H1 (cell line): ENCODE data around the gene DENND10. TPM values are rescaled to one million over a fixed set of nuclear protein-coding genes. Genes with fewer than 3 reads are reported as not detected.

Experiments used
- E2F6 ChIP-seq: IDR thresholded peaks from 2 replicates; pipeline ENCODE4 v1.6.1; 2012; ENCODE audit warnings: inconsistent platforms
- EZH2 ChIP-seq: fragments of 200-600 bp; sonication (generic); IDR thresholded peaks from 2 replicates; pipeline ENCODE4 v1.7.1; 2012; ENCODE audit warnings: low read depth, mild to moderate bottlenecking, moderate library complexity, low read length, inconsistent platforms; ENCODE audit not compliant: severe bottlenecking
- GABPA ChIP-seq: IDR thresholded peaks from 2 replicates; pipeline ENCODE4 v1.6.1; 2011; ENCODE audit warnings: mild to moderate bottlenecking, low read length, moderate library complexity, borderline replicate concordance; ENCODE audit not compliant: insufficient read depth
- HDAC6 ChIP-seq: IDR thresholded peaks from one replicate; pipeline ENCODE4 v1.7.1; 2012; ENCODE audit warnings: low read depth, mild to moderate bottlenecking, inconsistent platforms, low read length, moderate library complexity
- KDM1A ChIP-seq: fragments of 200-600, 300-600 bp; sonication (generic); IDR thresholded peaks from 2 replicates; pipeline ENCODE4 v1.7.1; 2016; ENCODE audit warnings: mild to moderate bottlenecking, low read length, borderline replicate concordance
- RAD21 ChIP-seq, 2 experiments: IDR thresholded peaks in 1 of 2; conservative IDR thresholded peaks in 1 of 2; 2 replicates each; pipeline ENCODE4 v1.6.1; 2011; ENCODE audit warnings: low read depth in 2 of 2, low read length in 2 of 2, improper control_type of control experiment in 1 of 2, inconsistent platforms in 1 of 2, mild to moderate bottlenecking in 1 of 2, moderate library complexity in 1 of 2
- RXRA ChIP-seq: IDR thresholded peaks from 2 replicates; pipeline ENCODE4 v1.6.1; 2011; ENCODE audit warnings: low read depth, mild to moderate bottlenecking, low read length, moderate library complexity; ENCODE audit not compliant: insufficient read depth
- polyA plus RNA-seq, 7 experiments: library from polyadenylated mRNA; depleted of rRNA in 3 of 7; stranded (reverse) in 5 of 7; unstranded in 2 of 7; fragments of >200 nt in 5 of 7; fragments of 200-250 nt in 2 of 7; gene quantifications; 1 replicate in 5 of 7; 2 replicates in 1 of 7; 4 replicates in 1 of 7; pipeline versions ENCODE4 v1.2.1 to v1.2.3, GENCODE V29; 2011 to 2013; ENCODE audit warnings: missing spikeins in 2 of 7, mixed read lengths in 2 of 7
- total RNA-seq: library from RNA; stranded (reverse); fragmentation: NEBNext Ultra II Directional; extraction: Animal tissue kit (Norgen Biotek cat#: 25700); gene quantifications from 2 replicates; pipeline ENCODE4 v1.2.1, GENCODE V29; 2021

The DENND10 gene
- total and polyA plus RNA-seq, 2 of the 8 experiments (the other 6 are each of a cell fraction or from before 2014, with no cell fraction given): 49.3 to 64.4 TPM

GRCh38 chr10:119113751-119114732, 10.1 kb downstream of the DENND10 start (continued):
- TF ChIP-seq EZH2: no peak
- no peak for TF ChIP-seq E2F6
- TF ChIP-seq RAD21 (IDR thresholded peaks at IDR 0.05 in 1 of 2, conservative IDR thresholded peaks at IDR 0.05 in 1 of 2; ENCODE audit: low read depth in 2 of 2, low read length in 2 of 2): no peak
- TF ChIP-seq KDM1A: no peak
- no peak for TF ChIP-seq GABPA
- no peak for TF ChIP-seq HDAC6
- no peak for TF ChIP-seq RXRA
